ENCODE measurements around the gene PDZRN3.

The PDZRN3 gene

DNA sequence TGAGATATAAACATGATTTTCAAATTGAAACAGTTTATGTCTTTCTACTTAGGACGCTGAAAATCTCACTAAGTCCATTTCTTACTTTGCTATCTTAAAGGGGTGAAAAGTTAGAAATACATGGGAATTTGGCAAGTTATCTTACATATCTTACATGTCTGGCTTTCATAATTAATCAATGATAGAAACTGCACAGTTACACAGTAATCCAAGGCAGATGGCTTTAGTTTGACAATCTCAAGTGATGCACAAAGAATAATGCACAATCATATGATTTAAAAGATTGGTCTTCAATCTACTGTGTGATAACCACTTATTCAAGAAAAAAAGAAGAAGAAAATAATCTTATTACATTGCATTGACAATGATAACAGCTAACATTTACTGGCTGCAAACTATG, 14.2 kb downstream of the PDZRN3 start:
- TF ChIP-seq, protein P1, sequence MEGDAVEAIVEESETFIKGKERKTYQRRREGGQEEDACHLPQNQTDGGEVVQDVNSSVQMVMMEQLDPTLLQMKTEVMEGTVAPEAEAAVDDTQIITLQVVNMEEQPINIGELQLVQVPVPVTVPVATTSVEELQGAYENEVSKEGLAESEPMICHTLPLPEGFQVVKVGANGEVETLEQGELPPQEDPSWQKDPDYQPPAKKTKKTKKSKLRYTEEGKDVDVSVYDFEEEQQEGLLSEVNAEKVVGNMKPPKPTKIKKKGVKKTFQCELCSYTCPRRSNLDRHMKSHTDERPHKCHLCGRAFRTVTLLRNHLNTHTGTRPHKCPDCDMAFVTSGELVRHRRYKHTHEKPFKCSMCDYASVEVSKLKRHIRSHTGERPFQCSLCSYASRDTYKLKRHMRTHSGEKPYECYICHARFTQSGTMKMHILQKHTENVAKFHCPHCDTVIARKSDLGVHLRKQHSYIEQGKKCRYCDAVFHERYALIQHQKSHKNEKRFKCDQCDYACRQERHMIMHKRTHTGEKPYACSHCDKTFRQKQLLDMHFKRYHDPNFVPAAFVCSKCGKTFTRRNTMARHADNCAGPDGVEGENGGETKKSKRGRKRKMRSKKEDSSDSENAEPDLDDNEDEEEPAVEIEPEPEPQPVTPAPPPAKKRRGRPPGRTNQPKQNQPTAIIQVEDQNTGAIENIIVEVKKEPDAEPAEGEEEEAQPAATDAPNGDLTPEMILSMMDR (IDR thresholded peaks at IDR 0.05; ENCODE audit: insufficient read depth, low read length, missing control alignments), result no peak
- CTCF ChIA-PET, result interaction anchor here (0.7 to 1.5 kb wide), 3 partner anchors 46 to 102 kb away, joined by 3 to 4 read pairs (median 3); no protein-coding TSS in a partner anchor
- no peak for DNase-seq (ENCODE audit: low read depth, low spot score)
- POLR2A ChIA-PET, result no interaction called here
- H3K4me3 ChIP-seq (ENCODE audit: low read depth, low read length), result no peak overlapping the region

DNA sequence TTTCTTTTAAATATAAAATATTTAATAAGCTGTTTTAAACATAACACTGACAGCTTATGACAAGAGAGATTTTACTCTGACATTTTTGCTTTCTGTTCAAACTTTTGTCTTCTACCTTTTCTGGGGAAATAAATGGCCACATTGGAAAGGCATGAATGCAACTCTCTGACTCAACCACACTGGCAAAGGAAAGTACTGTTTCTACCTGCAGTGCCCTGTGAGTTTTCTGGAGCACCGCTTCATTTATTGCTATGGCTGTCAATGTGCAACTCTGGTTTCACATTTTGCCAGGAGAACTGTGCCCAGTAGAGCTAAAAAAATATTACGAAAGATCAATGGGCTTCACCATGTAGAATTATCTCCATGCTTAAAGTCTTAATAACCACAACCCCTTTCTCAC, 15.1 kb downstream of the PDZRN3 start:
- TF ChIP-seq, protein P1 (IDR thresholded peaks at IDR 0.05; ENCODE audit: insufficient read depth, low read length, missing control alignments), result no peak
- CTCF ChIA-PET, result interaction anchor here (0.9 to 1.5 kb wide), 2 partner anchors 15 to 45 kb away, joined by 3 to 4 read pairs; partner anchors contain the start of gene PDZRN3
- no peak for DNase-seq (ENCODE audit: low read depth, low spot score)
- POLR2A ChIA-PET, result no interaction called here
- H3K4me3 ChIP-seq (ENCODE audit: low read depth, low read length), result no peak overlapping the region

DNA sequence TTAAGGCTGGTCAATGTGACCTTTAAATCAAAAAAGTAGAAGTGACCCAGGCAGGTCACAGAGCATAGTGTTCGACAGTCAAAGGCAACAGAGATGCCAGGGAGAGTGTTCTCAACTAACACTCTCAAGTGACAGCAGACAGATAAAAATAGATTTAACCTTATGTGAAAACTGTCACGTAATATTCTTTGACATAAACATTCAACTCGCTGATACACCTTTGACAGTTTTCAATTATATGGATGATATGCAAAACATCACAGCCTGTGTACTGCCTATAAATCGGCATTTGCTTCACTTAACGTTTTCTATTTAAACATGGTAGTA, 15.5 kb downstream of the PDZRN3 start:
- ChIA-PET CTCF (interaction anchor here (0.9 to 1.5 kb wide), 2 partner anchors 15 to 45 kb away, joined by 3 to 4 read pairs; partner anchors contain the start of gene PDZRN3), POLR2A (no interaction called here)
- TF ChIP-seq, protein P1 (IDR thresholded peaks at IDR 0.05; ENCODE audit: insufficient read depth, low read length, missing control alignments), result no peak
- no peak overlapping the region for H3K4me3 ChIP-seq (ENCODE audit: low read depth, low read length)
- DNase-seq (ENCODE audit: low read depth, low spot score), result no peak

DNA sequence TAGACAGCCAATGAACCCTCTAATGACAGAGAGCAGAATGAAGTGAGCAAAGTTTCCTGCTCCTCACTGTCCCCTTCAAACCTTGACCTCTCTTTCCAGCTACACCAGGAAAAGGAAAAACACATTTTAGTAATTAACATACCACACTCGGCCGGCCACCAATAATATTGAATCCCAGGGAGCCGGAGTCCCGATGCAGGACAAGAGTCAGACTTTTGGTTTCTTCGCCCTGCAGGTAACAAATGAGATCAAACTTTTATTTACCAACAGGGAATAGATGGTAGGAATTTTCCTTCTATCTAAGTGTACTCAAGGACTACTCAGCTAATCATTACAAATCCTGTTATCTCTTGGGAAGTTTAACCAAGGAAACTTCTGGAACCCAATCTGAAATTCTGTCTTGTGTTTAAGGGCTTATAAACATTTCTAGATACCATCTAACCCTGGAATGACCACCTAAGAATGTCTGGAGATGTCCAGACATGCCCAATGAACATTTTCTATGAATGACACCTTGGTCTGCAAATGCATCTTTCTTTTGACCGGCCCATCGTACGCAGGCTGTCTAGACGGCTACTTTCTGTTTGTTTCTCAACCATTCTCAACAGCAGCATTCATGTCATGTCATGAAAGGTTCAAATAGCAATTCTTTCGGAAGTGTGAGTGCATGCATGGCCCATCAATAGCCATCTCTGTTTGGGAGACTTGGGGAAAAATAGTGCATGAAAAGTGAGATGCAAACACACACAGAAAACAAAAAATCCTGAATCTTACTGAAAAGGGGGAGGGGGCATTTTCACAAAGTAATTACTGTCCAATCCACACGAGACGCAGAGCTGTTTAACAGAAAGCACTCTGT, 16.1 kb downstream of the PDZRN3 start:
- POLR2A ChIA-PET, result interaction anchor here (1.5 kb wide), 1 partner anchor 16 kb away, joined by 4 read pairs; the partner anchor contains the start of gene PDZRN3
- CTCF ChIA-PET, result interaction anchor here (0.8 to 2.1 kb wide), 4 partner anchors 12 to 239 kb away, joined by 3 to 8 read pairs (median 5); no protein-coding TSS in a partner anchor
- no peak for DNase-seq (ENCODE audit: low read depth, low spot score)
- no peak overlapping the region for H3K4me3 ChIP-seq (ENCODE audit: low read depth, low read length)
- TF ChIP-seq, protein P1 (IDR thresholded peaks at IDR 0.05; ENCODE audit: insufficient read depth, low read length, missing control alignments), result no peak

DNA sequence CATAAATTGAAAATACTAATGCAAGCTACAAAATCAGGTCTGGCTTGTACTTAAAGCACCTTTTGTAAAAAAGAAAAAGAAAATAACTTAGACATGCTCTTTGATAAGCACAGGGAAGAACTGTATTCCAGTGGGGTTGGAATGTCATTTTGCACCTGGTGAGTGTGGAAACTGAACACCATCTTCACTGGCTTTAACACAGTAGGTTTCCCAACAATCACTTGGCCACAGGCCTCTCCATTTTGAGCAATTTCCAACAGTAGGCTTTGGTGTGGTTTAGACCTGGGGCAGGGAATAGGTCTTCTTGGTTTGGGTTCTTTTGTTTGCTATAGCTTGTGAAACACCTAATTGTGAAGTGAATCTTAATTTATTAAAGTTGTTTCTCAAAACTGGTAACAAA, 18.9 kb downstream of the PDZRN3 start:
- ChIA-PET POLR2A (no interaction called here), CTCF (interaction anchor here (1.2 to 2.9 kb wide), 5 partner anchors 13 to 242 kb away, joined by 4 to 12 read pairs (median 6); no protein-coding TSS in a partner anchor)

More for the DNA sequence above, 18.9 kb downstream of the PDZRN3 start:
- no peak for DNase-seq (ENCODE audit: low read depth, low spot score)
- H3K4me3 ChIP-seq (ENCODE audit: low read depth, low read length), result no peak overlapping the region
- TF ChIP-seq, protein P1 (IDR thresholded peaks at IDR 0.05; ENCODE audit: insufficient read depth, low read length, missing control alignments), result no peak

Measured in AG04449 (cell line).